ENCODE measurements around the gene RNF11.

Gene RNF11

DNA sequence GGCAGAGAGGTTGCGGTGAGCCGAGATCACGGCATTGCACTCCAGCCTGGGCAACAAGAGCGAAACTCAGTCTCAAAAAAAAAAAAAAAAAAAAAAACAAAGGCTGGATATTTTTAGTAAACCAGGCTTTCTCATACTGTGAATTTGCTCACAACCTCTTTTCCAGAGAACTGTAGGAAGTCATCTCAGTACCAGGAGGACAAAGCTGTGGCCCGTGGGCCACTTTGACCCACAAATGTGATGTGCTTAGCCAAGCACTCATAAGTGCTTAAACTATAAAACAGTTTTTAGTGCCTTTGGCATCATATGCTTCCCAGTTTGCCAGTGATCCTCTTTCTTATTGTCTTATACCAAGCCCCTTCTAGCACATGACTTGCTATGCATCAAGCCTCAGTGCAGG is 46.5 kb downstream of the RNF11 start:
- Histone ChIP-seq H3K27ac (ENCODE audit: low read length) (no peak overlapping the region), H3K9me3 (ENCODE audit: control insufficient read depth in 2 of 2, low read length in 2 of 2) (no peaks in the 10 kb centered on the region), H3K9ac (ENCODE audit: low read length in 2 of 2) (no peak overlapping the region), H3K27me3 (ENCODE audit: control insufficient read depth in 1 of 2, insufficient read depth in 2 of 2, low read length in 2 of 2) (no peaks in the 10 kb centered on the region), H3K36me3 (ENCODE audit: control insufficient read depth in 2 of 2, insufficient read depth in 2 of 2, low read length in 2 of 2) (no peaks in the 10 kb centered on the region), H3K4me1 (ENCODE audit: control insufficient read depth, insufficient read depth, low read length) (no peaks in the 10 kb centered on the region), H3K4me3 (ENCODE audit: low read length in 2 of 2) (no peak overlapping the region)

DNA sequence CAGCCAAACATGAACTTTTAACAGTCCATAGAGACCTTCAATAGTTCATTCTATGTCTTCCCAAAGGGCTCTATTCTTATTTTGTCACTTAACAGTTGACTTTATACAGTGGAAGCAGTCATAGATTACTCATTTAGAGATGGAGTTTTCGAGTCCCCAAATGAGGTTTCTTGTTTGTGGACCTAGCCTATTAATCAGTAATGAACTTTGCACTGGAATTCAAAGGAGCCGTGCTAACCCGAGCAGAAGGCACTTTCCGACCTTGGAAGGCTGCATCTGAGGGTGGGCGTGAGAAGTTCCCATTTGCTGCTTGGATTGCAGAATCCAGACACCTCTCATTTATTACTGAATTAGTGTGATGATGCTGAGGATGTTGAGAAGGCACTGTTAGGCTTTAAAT is 47.9 kb downstream of the RNF11 start:
- no peak overlapping the region for H3K9ac ChIP-seq (ENCODE audit: low read length in 2 of 2)
- H3K4me1 ChIP-seq (ENCODE audit: control insufficient read depth, insufficient read depth, low read length), result no peaks in the 10 kb centered on the region
- no peaks in the 10 kb centered on the region for H3K9me3 ChIP-seq (ENCODE audit: control insufficient read depth in 2 of 2, low read length in 2 of 2)
- peaks cover 0 to 3% of the 10 kb centered on the region in 2 donors for H3K36me3 ChIP-seq (ENCODE audit: control insufficient read depth in 2 of 2, insufficient read depth in 2 of 2, low read length in 2 of 2)
- H3K4me3 ChIP-seq (ENCODE audit: low read length in 2 of 2), result no peak overlapping the region
- H3K27me3 ChIP-seq (ENCODE audit: control insufficient read depth in 1 of 2, insufficient read depth in 2 of 2, low read length in 2 of 2), result no peaks in the 10 kb centered on the region
- H3K27ac ChIP-seq (ENCODE audit: low read length), result no peak overlapping the region

DNA sequence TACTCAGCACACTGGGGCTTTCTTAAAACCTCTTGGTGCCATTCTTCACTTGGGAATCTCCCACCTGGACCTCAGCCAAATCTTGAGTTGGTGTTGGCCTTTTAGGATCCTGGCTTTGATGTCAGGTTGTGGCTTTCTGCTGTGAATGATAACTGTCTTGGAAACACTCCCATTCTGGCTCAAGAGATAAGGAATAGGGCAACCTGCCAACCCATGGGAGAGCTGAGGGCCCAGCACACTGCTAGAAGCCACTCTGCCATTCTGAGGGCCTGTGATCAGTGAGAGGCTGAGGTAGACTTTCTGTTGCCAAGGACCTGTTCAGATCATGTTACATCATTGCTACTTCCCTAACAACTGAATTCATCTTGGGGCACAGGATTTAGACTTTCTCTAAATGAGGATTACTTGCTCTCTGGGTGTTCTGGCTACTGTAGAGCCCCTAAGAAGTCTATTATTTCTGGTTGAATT is 48.4 kb downstream of the RNF11 start:
- Histone ChIP-seq H3K4me3 (ENCODE audit: low read length in 2 of 2) (no peak overlapping the region), H3K4me1 (ENCODE audit: control insufficient read depth, insufficient read depth, low read length) (no peaks in the 10 kb centered on the region), H3K9me3 (ENCODE audit: control insufficient read depth in 2 of 2, low read length in 2 of 2) (no peaks in the 10 kb centered on the region), H3K27me3 (ENCODE audit: control insufficient read depth in 1 of 2, insufficient read depth in 2 of 2, low read length in 2 of 2) (no peaks in the 10 kb centered on the region), H3K36me3 (ENCODE audit: control insufficient read depth in 2 of 2, insufficient read depth in 2 of 2, low read length in 2 of 2) (peaks cover 0 to 5% of the 10 kb centered on the region in 2 donors), H3K27ac (ENCODE audit: low read length) (no peak overlapping the region), H3K9ac (ENCODE audit: low read length in 2 of 2) (no peak overlapping the region)

DNA sequence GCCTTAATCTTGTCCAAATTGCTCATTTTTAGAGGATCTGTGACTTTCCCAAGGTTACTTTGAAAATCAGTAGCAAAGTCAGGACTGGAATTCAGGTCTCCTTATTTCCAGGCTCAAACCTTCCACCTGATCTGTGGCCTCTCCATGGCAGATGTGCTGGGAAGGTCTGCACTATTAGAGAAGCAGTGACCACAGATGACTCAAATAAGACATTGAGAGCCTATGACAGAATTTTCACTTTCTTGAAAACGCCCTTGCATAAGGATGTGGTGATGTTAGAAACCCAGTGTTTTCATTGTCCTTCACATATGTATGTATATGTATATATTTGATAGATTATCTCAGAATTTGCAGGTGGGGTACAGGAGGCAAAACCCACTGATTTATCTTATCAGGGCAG is 49.0 kb downstream of the RNF11 start:
- H3K27ac ChIP-seq (ENCODE audit: low read length), result no peak overlapping the region
- no peaks in the 10 kb centered on the region for H3K27me3 ChIP-seq (ENCODE audit: control insufficient read depth in 1 of 2, insufficient read depth in 2 of 2, low read length in 2 of 2)
- no peak overlapping the region for H3K4me3 ChIP-seq (ENCODE audit: low read length in 2 of 2)
- H3K9ac ChIP-seq (ENCODE audit: low read length in 2 of 2), result no peak overlapping the region
- H3K36me3 ChIP-seq (ENCODE audit: control insufficient read depth in 2 of 2, insufficient read depth in 2 of 2, low read length in 2 of 2), result peaks cover 0 to 6% of the 10 kb centered on the region in 2 donors
- no peaks in the 10 kb centered on the region for H3K9me3 ChIP-seq (ENCODE audit: control insufficient read depth in 2 of 2, low read length in 2 of 2)
- H3K4me1 ChIP-seq (ENCODE audit: control insufficient read depth, insufficient read depth, low read length), result no peaks in the 10 kb centered on the region

DNA sequence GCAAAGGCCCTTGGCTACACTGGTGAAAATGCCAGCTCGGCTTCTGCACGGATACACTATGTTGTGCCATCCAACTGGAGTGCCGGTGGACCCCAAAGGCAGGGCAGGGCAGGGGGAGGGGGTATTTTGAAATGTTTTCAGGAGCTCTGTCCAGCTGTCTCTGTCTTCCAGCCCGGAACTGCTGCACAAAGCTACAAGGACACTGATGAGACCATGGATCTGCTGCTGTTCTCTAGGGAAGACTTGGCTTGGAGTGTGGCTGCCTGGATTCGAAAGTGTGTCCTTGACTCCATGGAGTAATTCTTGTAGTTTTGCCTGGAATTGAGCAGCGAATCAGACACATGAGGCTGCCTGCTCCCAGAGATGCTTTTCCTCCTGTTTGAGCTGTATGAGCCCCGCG is 51.9 kb downstream of the RNF11 start:
- H3K4me3 ChIP-seq (ENCODE audit: low read length in 2 of 2), result no peak overlapping the region
- no peak overlapping the region for H3K9ac ChIP-seq (ENCODE audit: low read length in 2 of 2)
- no peak overlapping the region for H3K27ac ChIP-seq (ENCODE audit: low read length)
- H3K27me3 ChIP-seq (ENCODE audit: control insufficient read depth in 1 of 2, insufficient read depth in 2 of 2, low read length in 2 of 2), result no peaks in the 10 kb centered on the region
- no peaks in the 10 kb centered on the region for H3K4me1 ChIP-seq (ENCODE audit: control insufficient read depth, insufficient read depth, low read length)
- H3K36me3 ChIP-seq (ENCODE audit: control insufficient read depth in 2 of 2, insufficient read depth in 2 of 2, low read length in 2 of 2), result peaks cover 0 to 7% of the 10 kb centered on the region in 2 donors
- H3K9me3 ChIP-seq (ENCODE audit: control insufficient read depth in 2 of 2, low read length in 2 of 2), result no peaks in the 10 kb centered on the region

DNA sequence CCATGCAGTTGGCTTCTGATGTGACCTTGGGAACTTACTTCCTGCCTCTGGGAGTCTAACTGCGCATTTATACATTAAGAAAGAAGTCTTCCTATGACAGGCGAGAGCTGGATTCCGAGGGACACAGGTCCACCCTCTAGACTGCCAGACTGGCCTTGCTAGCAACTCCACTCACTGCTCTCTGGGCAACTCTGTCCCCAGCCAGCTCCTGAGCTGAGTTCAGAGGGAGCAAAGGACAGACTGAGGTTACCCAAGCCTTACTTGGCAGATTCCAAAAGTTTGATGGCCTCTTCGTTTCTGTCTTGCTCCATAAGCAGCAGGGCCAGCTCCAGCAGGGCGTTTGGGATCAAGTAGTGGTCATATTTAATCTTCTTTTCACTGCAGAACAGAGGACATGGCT is 52.5 kb downstream of the RNF11 start:
- Histone ChIP-seq H3K27me3 (ENCODE audit: control insufficient read depth in 1 of 2, insufficient read depth in 2 of 2, low read length in 2 of 2) (no peaks in the 10 kb centered on the region), H3K4me1 (ENCODE audit: control insufficient read depth, insufficient read depth, low read length) (no peaks in the 10 kb centered on the region), H3K4me3 (ENCODE audit: low read length in 2 of 2) (no peak overlapping the region), H3K36me3 (ENCODE audit: control insufficient read depth in 2 of 2, insufficient read depth in 2 of 2, low read length in 2 of 2) (peaks cover 0 to 7% of the 10 kb centered on the region in 2 donors), H3K9me3 (ENCODE audit: control insufficient read depth in 2 of 2, low read length in 2 of 2) (no peaks in the 10 kb centered on the region), H3K9ac (ENCODE audit: low read length in 2 of 2) (no peak overlapping the region), H3K27ac (ENCODE audit: low read length) (no peak overlapping the region)

DNA sequence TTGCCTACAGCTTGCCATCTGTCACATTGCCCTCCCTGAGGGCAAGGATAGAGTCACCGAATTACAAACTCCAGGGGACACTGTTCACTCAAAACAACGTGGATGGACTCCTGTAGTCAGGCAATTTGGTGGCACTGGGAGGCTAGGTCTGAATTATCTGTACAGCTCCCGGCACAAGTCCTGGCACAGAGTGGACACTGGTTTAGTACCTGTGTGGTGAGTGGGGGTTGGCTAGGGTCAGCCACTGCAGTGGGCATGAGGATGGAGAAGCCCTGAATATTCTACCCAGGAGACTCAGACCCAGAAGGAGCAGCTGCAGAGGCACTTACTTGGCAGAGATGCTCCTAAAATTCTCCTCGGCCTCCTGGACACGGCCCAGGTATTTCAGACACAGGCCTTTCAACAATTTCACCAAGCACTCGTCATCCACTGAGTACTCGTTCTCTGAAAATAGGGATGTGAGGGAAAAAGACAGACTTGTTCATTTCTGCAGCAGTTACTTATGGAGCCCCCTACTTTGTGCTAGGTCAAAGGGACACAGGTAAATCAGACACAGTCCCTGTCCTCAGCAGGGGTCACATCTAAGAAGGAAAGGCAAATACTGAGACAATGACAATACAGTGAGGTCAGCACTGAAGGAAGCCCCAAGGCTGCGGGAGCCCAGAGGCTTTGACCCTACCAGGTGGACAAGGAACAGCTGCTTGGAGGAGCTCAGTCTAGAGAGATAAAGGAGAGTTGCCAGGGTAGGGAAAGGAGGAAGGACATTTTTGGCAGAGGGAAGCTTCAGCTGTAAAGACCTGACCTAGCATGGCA is 53.8 kb downstream of the RNF11 start:
- no peak overlapping the region for H3K9ac ChIP-seq (ENCODE audit: low read length in 2 of 2)
- H3K4me1 ChIP-seq (ENCODE audit: control insufficient read depth, insufficient read depth, low read length), result no peaks in the 10 kb centered on the region
- H3K27me3 ChIP-seq (ENCODE audit: control insufficient read depth in 1 of 2, insufficient read depth in 2 of 2, low read length in 2 of 2), result no peaks in the 10 kb centered on the region
- H3K27ac ChIP-seq (ENCODE audit: low read length), result no peak overlapping the region
- peaks cover 0 to 7% of the 10 kb centered on the region in 2 donors for H3K36me3 ChIP-seq (ENCODE audit: control insufficient read depth in 2 of 2, insufficient read depth in 2 of 2, low read length in 2 of 2)
- H3K9me3 ChIP-seq (ENCODE audit: control insufficient read depth in 2 of 2, low read length in 2 of 2), result no peaks in the 10 kb centered on the region
- H3K4me3 ChIP-seq (ENCODE audit: low read length in 2 of 2), result no peak overlapping the region

DNA sequence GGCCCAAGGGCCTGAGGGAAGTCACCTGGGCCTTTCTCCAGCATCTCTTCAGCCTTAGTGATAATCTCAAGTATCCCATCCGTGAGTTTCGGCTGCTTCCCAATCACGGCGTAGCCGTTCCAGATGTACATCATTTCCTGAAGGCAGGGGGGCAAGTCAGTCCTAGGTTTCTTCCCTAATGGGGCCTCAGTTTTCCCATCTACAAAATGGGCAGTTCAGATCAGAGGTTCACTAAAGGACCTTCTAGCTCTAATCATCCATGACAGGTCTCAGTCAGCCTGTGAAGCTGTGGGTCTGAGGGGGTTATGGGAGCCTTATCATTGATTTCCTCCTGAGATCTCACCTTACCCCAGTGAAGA is 54.4 kb downstream of the RNF11 start:
- H3K4me1 ChIP-seq (ENCODE audit: control insufficient read depth, insufficient read depth, low read length), result no peaks in the 10 kb centered on the region
- no peak overlapping the region for H3K27ac ChIP-seq (ENCODE audit: low read length)
- peaks cover 0 to 7% of the 10 kb centered on the region in 2 donors for H3K36me3 ChIP-seq (ENCODE audit: control insufficient read depth in 2 of 2, insufficient read depth in 2 of 2, low read length in 2 of 2)
- no peak overlapping the region for H3K4me3 ChIP-seq (ENCODE audit: low read length in 2 of 2)
- no peak overlapping the region for H3K9ac ChIP-seq (ENCODE audit: low read length in 2 of 2)
- no peaks in the 10 kb centered on the region for H3K27me3 ChIP-seq (ENCODE audit: control insufficient read depth in 1 of 2, insufficient read depth in 2 of 2, low read length in 2 of 2)
- no peaks in the 10 kb centered on the region for H3K9me3 ChIP-seq (ENCODE audit: control insufficient read depth in 2 of 2, low read length in 2 of 2)

DNA sequence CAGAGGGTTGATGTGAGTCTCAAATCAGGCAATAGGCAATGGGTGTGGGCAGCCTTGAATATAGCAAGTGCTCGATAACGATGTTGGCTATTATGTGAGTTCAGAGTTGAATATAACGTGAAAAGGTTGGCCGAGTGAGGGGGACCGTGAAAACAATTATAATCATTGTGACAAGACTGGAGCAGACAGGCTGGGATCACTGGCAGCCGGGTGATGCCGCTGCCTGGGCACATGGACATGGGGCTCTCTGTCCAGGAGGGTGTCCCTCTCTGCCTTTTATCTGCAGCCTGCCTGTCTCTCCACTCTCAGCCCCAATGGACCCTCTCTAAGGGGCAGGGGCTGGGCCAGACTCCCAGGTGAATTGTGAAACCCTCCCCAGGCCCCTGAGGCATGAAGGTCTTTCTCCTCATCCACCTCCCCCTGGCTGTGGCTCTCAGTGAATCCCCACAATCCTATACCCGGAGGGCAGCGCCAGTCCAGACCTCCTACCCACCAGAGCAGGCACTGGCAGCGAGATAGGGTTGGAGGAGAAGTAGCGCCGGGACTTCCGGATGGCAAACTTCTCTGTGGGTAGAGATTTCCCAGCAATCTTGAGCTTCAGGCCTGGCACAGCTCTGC is 57.9 kb downstream of the RNF11 start:
- Histone ChIP-seq H3K4me3 (ENCODE audit: low read length in 2 of 2) (no peak overlapping the region), H3K27me3 (ENCODE audit: control insufficient read depth in 1 of 2, insufficient read depth in 2 of 2, low read length in 2 of 2) (no peaks in the 10 kb centered on the region), H3K4me1 (ENCODE audit: control insufficient read depth, insufficient read depth, low read length) (peaks cover 6% of the 10 kb centered on the region), H3K9ac (ENCODE audit: low read length in 2 of 2) (no peak overlapping the region), H3K36me3 (ENCODE audit: control insufficient read depth in 2 of 2, insufficient read depth in 2 of 2, low read length in 2 of 2) (peaks cover 0 to 3% of the 10 kb centered on the region in 2 donors), H3K9me3 (ENCODE audit: control insufficient read depth in 2 of 2, low read length in 2 of 2) (no peaks in the 10 kb centered on the region), H3K27ac (ENCODE audit: low read length) (no peak overlapping the region)

DNA sequence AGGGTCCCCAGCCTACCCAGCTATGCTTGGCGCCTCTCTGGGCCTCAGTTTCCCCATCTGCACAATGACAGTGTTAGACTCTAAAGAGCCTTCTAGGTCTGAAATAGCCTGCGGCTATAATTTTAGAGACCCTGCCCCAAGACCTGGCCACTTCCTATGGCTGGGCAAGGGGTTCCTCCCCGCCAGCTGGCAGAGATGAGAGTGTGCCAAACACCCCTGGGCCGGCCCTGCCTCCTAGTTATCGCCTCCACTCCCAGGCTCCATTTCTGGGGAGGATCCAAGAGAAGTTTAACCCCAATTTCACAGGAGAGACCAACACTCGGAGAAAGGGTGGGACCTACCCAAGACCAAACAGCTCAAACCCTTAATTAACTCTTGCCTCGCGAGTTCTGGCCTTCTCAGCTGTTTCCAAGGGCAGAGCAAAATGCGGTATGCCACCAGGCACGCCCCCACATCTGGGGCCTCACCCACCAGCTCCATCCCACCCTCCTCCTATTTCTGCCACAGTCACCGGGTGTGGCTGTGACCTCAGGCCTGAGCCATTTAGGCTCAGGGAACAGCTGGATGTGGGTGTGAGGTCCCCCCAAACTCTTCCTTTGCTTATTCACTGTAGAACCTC is 58.6 kb downstream of the RNF11 start:
- H3K27ac ChIP-seq (ENCODE audit: low read length), result no peak overlapping the region
- H3K9me3 ChIP-seq (ENCODE audit: control insufficient read depth in 2 of 2, low read length in 2 of 2), result no peaks in the 10 kb centered on the region
- peaks cover 6% of the 10 kb centered on the region for H3K4me1 ChIP-seq (ENCODE audit: control insufficient read depth, insufficient read depth, low read length)
- H3K4me3 ChIP-seq (ENCODE audit: low read length in 2 of 2), result no peak overlapping the region
- peaks cover 0 to 2% of the 10 kb centered on the region in 2 donors for H3K36me3 ChIP-seq (ENCODE audit: control insufficient read depth in 2 of 2, insufficient read depth in 2 of 2, low read length in 2 of 2)
- no peaks in the 10 kb centered on the region for H3K27me3 ChIP-seq (ENCODE audit: control insufficient read depth in 1 of 2, insufficient read depth in 2 of 2, low read length in 2 of 2)
- no peak overlapping the region for H3K9ac ChIP-seq (ENCODE audit: low read length in 2 of 2)

DNA sequence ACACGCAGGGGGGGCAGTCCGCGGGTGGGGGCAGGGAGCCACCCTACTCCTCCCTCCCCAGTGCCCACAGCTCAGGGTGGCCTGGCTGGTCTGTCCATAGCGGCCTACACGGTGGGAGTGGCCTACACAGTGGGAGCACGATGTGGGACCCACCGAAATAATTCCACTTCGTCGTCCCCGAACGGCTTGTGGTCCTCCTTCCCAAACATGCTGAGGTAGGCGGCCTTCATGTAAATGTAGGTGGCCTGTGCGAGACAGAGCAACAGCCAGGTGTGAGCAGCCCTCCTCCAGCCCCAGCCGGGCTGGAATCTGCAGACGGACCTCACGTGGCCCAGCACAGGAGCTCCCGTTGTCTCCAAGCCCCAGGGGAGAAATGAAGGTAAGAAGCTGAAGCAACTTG is 59.9 kb downstream of the RNF11 start:
- H3K27ac ChIP-seq (ENCODE audit: low read length), result no peak overlapping the region
- H3K9me3 ChIP-seq (ENCODE audit: control insufficient read depth in 2 of 2, low read length in 2 of 2), result no peaks in the 10 kb centered on the region
- no peak overlapping the region for H3K9ac ChIP-seq (ENCODE audit: low read length in 2 of 2)
- peaks cover 6% of the 10 kb centered on the region for H3K4me1 ChIP-seq (ENCODE audit: control insufficient read depth, insufficient read depth, low read length)
- H3K4me3 ChIP-seq (ENCODE audit: low read length in 2 of 2), result no peak overlapping the region
- H3K36me3 ChIP-seq (ENCODE audit: control insufficient read depth in 2 of 2, insufficient read depth in 2 of 2, low read length in 2 of 2), result no peaks in the 10 kb centered on the region
- H3K27me3 ChIP-seq (ENCODE audit: control insufficient read depth in 1 of 2, insufficient read depth in 2 of 2, low read length in 2 of 2), result no peaks in the 10 kb centered on the region

Data from stomach smooth muscle (tissue), 2 donors.